WTC11 (cell line): ENCODE measurements around the gene SLC25A12. TPM values are rescaled to one million over a fixed set of nuclear protein-coding genes. Genes with fewer than 3 reads are reported as not detected.

ENCODE experiments used
- ATAC-seq: fragments of 200-7000 bp; cut with Tn5 transposase; 2 replicates; pipeline ENCODE4 v1.10.0; 2021; ENCODE audit warnings: mild to moderate bottlenecking, moderate library complexity
- CTCF ChIA-PET: fragments of 300-600 bp; sonication (Branson Sonifier 250); formaldehyde crosslinking; loops from one replicate; lab custom pipeline; 2021; ENCODE audit warnings: antibody characterized with exemption; lab: Charles Lee
- POLR2A ChIA-PET: fragments of 350-600 bp; sonication (Branson Sonifier 250); formaldehyde crosslinking; loops from one replicate; lab custom pipeline; 2021; ENCODE audit warnings: antibody characterized with exemption; lab: Charles Lee
- DNase-seq: peaks from one replicate; pipeline ENCODE4 v3.0.0; 2021; ENCODE audit warnings: low spot score
- H3K27ac Mint-ChIP-seq: 2 replicates; pipeline ENCODE4 v1.8.0; 2021; ENCODE audit warnings: mixed read lengths
- H3K27me3 Mint-ChIP-seq: 2 replicates; pipeline ENCODE4 v1.8.0; 2021; ENCODE audit warnings: low read depth, mild to moderate bottlenecking, moderate library complexity, mixed read lengths
- H3K36me3 Mint-ChIP-seq: 2 replicates; pipeline ENCODE4 v1.8.0; 2021; ENCODE audit warnings: mixed read lengths
- H3K4me1 Mint-ChIP-seq: 2 replicates; pipeline ENCODE4 v1.8.0; 2022; ENCODE audit warnings: mixed read lengths
- H3K4me3 Mint-ChIP-seq: 2 replicates; pipeline ENCODE4 v1.8.0; 2021; ENCODE audit warnings: mild to moderate bottlenecking, moderate library complexity, mixed read lengths
- H3K9me3 Mint-ChIP-seq: 2 replicates; pipeline ENCODE4 v1.8.0; 2021; ENCODE audit warnings: mixed read lengths
- ATF2 ChIP-seq: sonication (generic); formaldehyde crosslinking; IDR thresholded peaks from 2 replicates; pipeline ENCODE4 v1.8.1; 2022; ENCODE audit warnings: low read depth, missing genetic modification reagents, borderline replicate concordance
- CDX4 ChIP-seq: fragments of 250-450 bp; sonication (Bioruptor Pico); IDR thresholded peaks from 2 replicates; pipeline ENCODE4 v1.9.0; 2021; ENCODE audit warnings: moderate library complexity, mild to moderate bottlenecking, inconsistent platforms, borderline replicate concordance
- CTCF ChIP-seq: fragments of 200-600 bp; IDR thresholded peaks from 2 replicates; pipeline ENCODE4 v1.8.0; 2022; ENCODE audit warnings: antibody characterized with exemption
- FOXK1 ChIP-seq: sonication (generic); formaldehyde crosslinking; IDR thresholded peaks from 2 replicates; pipeline ENCODE4 v1.8.0; 2022; ENCODE audit warnings: mild to moderate bottlenecking, moderate library complexity, missing genetic modification reagents
- GRHL2 ChIP-seq: fragments of 250-450 bp; sonication (Bioruptor Pico); IDR thresholded peaks from 2 replicates; pipeline ENCODE4 v1.8.0; 2022; ENCODE audit warnings: mild to moderate bottlenecking, moderate library complexity; ENCODE audit not compliant: insufficient replicate concordance, severe bottlenecking
- IRF2 ChIP-seq: sonication (generic); formaldehyde crosslinking; IDR thresholded peaks from 2 replicates; pipeline ENCODE4 v1.8.0; 2022; ENCODE audit warnings: low read depth, missing genetic modification reagents, borderline replicate concordance
- NFATC4 ChIP-seq: fragments of 250-450 bp; sonication (Bioruptor Pico); IDR thresholded peaks from 2 replicates; pipeline ENCODE4 v1.9.0; 2021; ENCODE audit warnings: mild to moderate bottlenecking
- NFE2L1 ChIP-seq: sonication (generic); formaldehyde crosslinking; IDR thresholded peaks from 2 replicates; pipeline ENCODE4 v1.8.1; 2023; ENCODE audit warnings: missing genetic modification reagents
- NR2C2 ChIP-seq: sonication (generic); formaldehyde crosslinking; IDR thresholded peaks from 2 replicates; pipeline ENCODE4 v1.8.0; 2022; ENCODE audit warnings: mild to moderate bottlenecking, missing genetic modification reagents
- PRDM15 ChIP-seq: sonication (generic); formaldehyde crosslinking; IDR thresholded peaks from 2 replicates; pipeline ENCODE4 v1.8.0; 2022; ENCODE audit warnings: missing genetic modification reagents
- RORB ChIP-seq: fragments of 250-450 bp; sonication (Bioruptor Pico); IDR thresholded peaks from 2 replicates; pipeline ENCODE4 v1.9.0; 2021; ENCODE audit warnings: mild to moderate bottlenecking
- STAT6 ChIP-seq: sonication (generic); formaldehyde crosslinking; conservative IDR thresholded peaks from 2 replicates; pipeline ENCODE4 v1.8.1; 2023; ENCODE audit warnings: mild to moderate bottlenecking, low read depth, missing genetic modification reagents, moderate library complexity
- USF1 ChIP-seq: sonication (generic); formaldehyde crosslinking; IDR thresholded peaks from 2 replicates; pipeline ENCODE4 v1.8.0; 2022; ENCODE audit warnings: mild to moderate bottlenecking, missing genetic modification reagents
- ZNF263 ChIP-seq: sonication (generic); formaldehyde crosslinking; IDR thresholded peaks from 2 replicates; pipeline ENCODE4 v1.8.1; 2022; ENCODE audit warnings: low read depth, mild to moderate bottlenecking, moderate library complexity, missing genetic modification reagents
- ZNF416 ChIP-seq: fragments of 250-450 bp; sonication (Bioruptor Pico); IDR thresholded peaks from 2 replicates; pipeline ENCODE4 v1.9.0; 2021; ENCODE audit warnings: mild to moderate bottlenecking, inconsistent platforms
- ZNF671 ChIP-seq: fragments of 250-450 bp; sonication (Bioruptor Pico); IDR thresholded peaks from 2 replicates; pipeline ENCODE4 v1.8.0; 2021; ENCODE audit warnings: mild to moderate bottlenecking
- total RNA-seq: library from RNA; stranded (reverse); gene quantifications from 3 replicates; pipeline ENCODE4 v1.2.3, GENCODE V29; 2021

Gene SLC25A12
- total RNA-seq, 1 experiment from 2014 or later, result 9.0 TPM

- TF ChIP-seq PRDM15 (no peak), CDX4 (CRISPR knock-in tag) (no peak), ZNF263 (CRISPR knock-in tag) (no peak), RORB (CRISPR knock-in tag) (no peak)
These were observed 95.8 kb downstream of the SLC25A12 start (continued) for GRCh38 chr2:171798156-171798820.

GRCh38 chr2:171794918-171795317, 99.1 kb downstream of the SLC25A12 start:
- no peaks in the 10 kb centered on the region for H3K27me3 Mint-ChIP-seq
- DNase-seq (no peak), ATAC-seq (peak; percentile 53)
- H3K4me3 Mint-ChIP-seq, result no peak overlapping the region
- H3K4me1 Mint-ChIP-seq, result peaks cover 45% of the 10 kb centered on the region
- H3K27ac Mint-ChIP-seq, result peak overlapping the region; percentile 42; the same call in 1 of the 2 replicates
- CTCF ChIA-PET, result interaction anchor here (0.9 to 1.0 kb wide), 2 partner anchors 425 to 667 kb away, joined by 3 to 4 read pairs; no protein-coding TSS in a partner anchor
- TF ChIP-seq NFATC4 (CRISPR knock-in tag) (no peak), FOXK1 (CRISPR knock-in tag) (no peak), IRF2 (CRISPR knock-in tag) (no peak), USF1 (CRISPR knock-in tag) (no peak), CTCF (no peak), ZNF671 (CRISPR knock-in tag) (no peak), GRHL2 (CRISPR knock-in tag) (no peak), ZNF416 (CRISPR knock-in tag) (no peak), NFE2L1 (CRISPR knock-in tag) (no peak), NR2C2 (CRISPR knock-in tag) (no peak), STAT6 (CRISPR knock-in tag) (no peak), ATF2 (CRISPR knock-in tag) (no peak)
- no peaks in the 10 kb centered on the region for H3K36me3 Mint-ChIP-seq
- H3K9me3 Mint-ChIP-seq, result no peaks in the 10 kb centered on the region
- POLR2A ChIA-PET, result no interaction called here
